Skeletal muscle tissue (tissue), 4 donors: Measurements from ENCODE around the gene RNF141. TPM values are rescaled to one million over a fixed set of nuclear protein-coding genes. Genes with fewer than 3 reads are reported as not detected.
A peak's percentile ranks its signal among the peaks of the same experiment; 100 is the strongest.

ENCODE experiments used
- H3K27ac ChIP-seq: one replicate; pipeline ENCODE4 v1.7.0; 2013; ENCODE audit warnings: mild to moderate bottlenecking, low read depth, low read length, inconsistent platforms
- H3K27me3 ChIP-seq, 3 donors: one replicate each; pipeline ENCODE4 v1.7.0; 2013; ENCODE audit warnings: low read length in 3 of 3; ENCODE audit not compliant: control insufficient read depth in 3 of 3, insufficient read depth in 3 of 3
- H3K36me3 ChIP-seq, 3 donors: one replicate each; pipeline ENCODE4 v1.7.0; 2013; ENCODE audit warnings: low read length in 3 of 3; ENCODE audit not compliant: control insufficient read depth in 3 of 3, insufficient read depth in 3 of 3
- H3K4me1 ChIP-seq, 3 donors: one replicate each; pipeline ENCODE4 v1.7.0; 2013; ENCODE audit warnings: low read length in 3 of 3, mild to moderate bottlenecking in 3 of 3; ENCODE audit not compliant: control insufficient read depth in 3 of 3, insufficient read depth in 3 of 3
- H3K4me3 ChIP-seq, 3 donors: one replicate each; pipeline ENCODE4 v1.7.0; 2013; ENCODE audit warnings: low read length in 3 of 3
- H3K9ac ChIP-seq, 3 donors: one replicate each; pipeline ENCODE4 v1.7.0; 2013; ENCODE audit warnings: low read length in 3 of 3, mild to moderate bottlenecking in 3 of 3, moderate library complexity in 2 of 3, low read depth in 1 of 3
- H3K9me3 ChIP-seq, 3 donors: one replicate each; pipeline ENCODE4 v1.7.0; 2013; ENCODE audit warnings: low read length in 3 of 3; ENCODE audit not compliant: control insufficient read depth in 3 of 3
- total RNA-seq: library from RNA; depleted of rRNA; stranded (reverse); fragments of >200 nt; gene quantifications from one replicate; pipeline ENCODE4 v1.2.3, GENCODE V29; 2014
- donor health status: Osteomylitis.

Gene RNF141
- total RNA-seq, result 20.4 TPM

- H3K9ac ChIP-seq, result peak within 1 kb of the TSS; percentile 83 to 89 (median 89)
Measured at GRCh38 chr11:10540915-10541560, at the start of gene RNF141. Gene RNF141 (minus strand): TSS chr11:10541187. CDS start chr11:10534158, 7,029 bp downstream.

GRCh38 chr11:10590218-10590915 lies 49.4 kb upstream of the RNF141 start:
- Histone ChIP-seq H3K9me3 (no peaks in the 10 kb centered on the region), H3K9ac (no peak overlapping the region), H3K4me3 (no peak overlapping the region), H3K27me3 (no peaks in the 10 kb centered on the region), H3K4me1 (peaks cover 0 to 5% (median 5%) of the 10 kb centered on the region in 3 donors), H3K27ac (no peak overlapping the region), H3K36me3 (peaks cover 0 to 2% (median 0%) of the 10 kb centered on the region in 3 donors)

More at GRCh38 chr11:10540915-10541560, at the start of gene RNF141:
- H3K27me3 ChIP-seq, result no peaks in the 10 kb centered on the region
- H3K4me1 ChIP-seq, result peaks cover 7 to 15% (median 7%) of the 10 kb centered on the region in 3 donors
- H3K36me3 ChIP-seq, result no peaks in the 10 kb centered on the region
- peak within 1 kb of the TSS; percentile 85 for H3K27ac ChIP-seq
- no peaks in the 10 kb centered on the region for H3K9me3 ChIP-seq
- peak within 1 kb of the TSS; percentile 82 to 88 (median 87) for H3K4me3 ChIP-seq

- Histone ChIP-seq H3K27ac (no peak overlapping the region), H3K27me3 (no peaks in the 10 kb centered on the region), H3K9ac (no peak overlapping the region), H3K36me3 (peaks cover 0 to 2% (median 0%) of the 10 kb centered on the region in 3 donors), H3K9me3 (no peaks in the 10 kb centered on the region), H3K4me3 (no peak overlapping the region), H3K4me1 (peaks cover 0 to 7% (median 6%) of the 10 kb centered on the region in 3 donors)
Measured at GRCh38 chr11:10588904-10589303, 47.9 kb upstream of the RNF141 start.

GRCh38 chr11:10587995-10588394 lies 47.0 kb upstream of the RNF141 start:
- H3K27ac ChIP-seq, result no peak overlapping the region

GRCh38 chr11:10587388-10587787 lies 46.4 kb upstream of the RNF141 start:
- no peak overlapping the region for H3K9ac ChIP-seq
- H3K4me3 ChIP-seq, result no peak overlapping the region
- H3K9me3 ChIP-seq, result no peaks in the 10 kb centered on the region
- H3K4me1 ChIP-seq, result peaks cover 0 to 16% (median 10%) of the 10 kb centered on the region in 3 donors
- H3K27me3 ChIP-seq, result no peaks in the 10 kb centered on the region
- H3K36me3 ChIP-seq, result peaks cover 0 to 2% (median 0%) of the 10 kb centered on the region in 3 donors
- H3K27ac ChIP-seq, result no peak overlapping the region

More at GRCh38 chr11:10587995-10588394, 47.0 kb upstream of the RNF141 start:
- Histone ChIP-seq H3K4me3 (no peak overlapping the region), H3K36me3 (peaks cover 0 to 2% (median 0%) of the 10 kb centered on the region in 3 donors), H3K4me1 (peaks cover 0 to 13% (median 10%) of the 10 kb centered on the region in 3 donors), H3K27me3 (no peaks in the 10 kb centered on the region), H3K9ac (no peak overlapping the region), H3K9me3 (no peaks in the 10 kb centered on the region)

GRCh38 chr11:10584071-10584501 lies 43.1 kb upstream of the RNF141 start:
- Histone ChIP-seq H3K9me3 (no peaks in the 10 kb centered on the region), H3K4me1 (peaks cover 4 to 20% (median 17%) of the 10 kb centered on the region in 3 donors), H3K4me3 (no peak overlapping the region), H3K27me3 (no peaks in the 10 kb centered on the region), H3K9ac (no peak overlapping the region), H3K36me3 (peaks cover 0 to 6% (median 0%) of the 10 kb centered on the region in 3 donors), H3K27ac (no peak overlapping the region)

GRCh38 chr11:10581481-10582019 lies 40.6 kb upstream of the RNF141 start:
- H3K4me3 ChIP-seq, result no peak overlapping the region
- no peak overlapping the region for H3K9ac ChIP-seq
- peaks cover 0 to 6% (median 0%) of the 10 kb centered on the region in 3 donors for H3K36me3 ChIP-seq
- no peaks in the 10 kb centered on the region for H3K9me3 ChIP-seq
- peaks cover 4 to 16% (median 12%) of the 10 kb centered on the region in 3 donors for H3K4me1 ChIP-seq
- H3K27ac ChIP-seq, result peak overlapping the region; percentile 55
- no peaks in the 10 kb centered on the region for H3K27me3 ChIP-seq

- H3K9me3 ChIP-seq, result no peaks in the 10 kb centered on the region
- H3K9ac ChIP-seq, result no peak overlapping the region
- peaks cover 4 to 15% (median 12%) of the 10 kb centered on the region in 3 donors for H3K4me1 ChIP-seq
- no peaks in the 10 kb centered on the region for H3K27me3 ChIP-seq
- H3K27ac ChIP-seq, result peak overlapping the region; percentile 55
- H3K36me3 ChIP-seq, result peaks cover 0 to 6% (median 0%) of the 10 kb centered on the region in 3 donors
- H3K4me3 ChIP-seq, result no peak overlapping the region
Measured at GRCh38 chr11:10580623-10581022, 39.6 kb upstream of the RNF141 start.

GRCh38 chr11:10579700-10580099 lies 38.7 kb upstream of the RNF141 start:
- Histone ChIP-seq H3K27me3 (no peaks in the 10 kb centered on the region), H3K4me1 (peaks cover 4 to 15% (median 12%) of the 10 kb centered on the region in 3 donors), H3K36me3 (peaks cover 0 to 6% (median 0%) of the 10 kb centered on the region in 3 donors), H3K9ac (no peak overlapping the region), H3K4me3 (no peak overlapping the region), H3K27ac (no peak overlapping the region), H3K9me3 (no peaks in the 10 kb centered on the region)

GRCh38 chr11:10576035-10576398 lies 35.0 kb upstream of the RNF141 start:
- no peak overlapping the region for H3K27ac ChIP-seq
- peaks cover 0 to 6% (median 0%) of the 10 kb centered on the region in 3 donors for H3K36me3 ChIP-seq

More at GRCh38 chr11:10576035-10576398, 35.0 kb upstream of the RNF141 start:
- Histone ChIP-seq H3K9ac (no peak overlapping the region), H3K4me1 (peaks cover 3 to 21% (median 20%) of the 10 kb centered on the region in 3 donors), H3K9me3 (no peaks in the 10 kb centered on the region), H3K27me3 (no peaks in the 10 kb centered on the region), H3K4me3 (no peak overlapping the region)
